Endothelial cell of umbilical vein (primary cell): Measurements from ENCODE around the gene CHMP5. TPM values are rescaled to one million over a fixed set of nuclear protein-coding genes. Genes with fewer than 3 reads are reported as not detected.

Experiments used
- BruUV-seq: library from RNA; stranded (reverse); fragments of 400-500 nt; replicated peaks from 2 replicates; lab custom pipeline; 2021; lab: Mats Ljungman, UMichigan
- CTCF ChIA-PET: fragments of 300-600, 350-600 bp; sonication (Branson Sonifier 250); formaldehyde crosslinking; loops from one replicate; lab custom pipeline; 2021; ENCODE audit warnings: antibody characterized with exemption, inconsistent platforms; lab: Charles Lee
- POLR2A ChIA-PET: fragments of 300-600, 350-600 bp; sonication (Branson Sonifier 250); formaldehyde crosslinking; loops from one replicate; lab custom pipeline; 2021; ENCODE audit warnings: antibody characterized with exemption, inconsistent platforms; lab: Charles Lee
- DNase-seq: peaks from one replicate; pipeline ENCODE4 v3.0.0-alpha.2; 2011; ENCODE audit warnings: low read depth, low spot score
- FAIRE-seq: peaks from 2 replicates; lab custom pipeline; 2011; peaks lifted over from hg19 to GRCh38; lab: Jason Lieb, UNC
- H2AFZ ChIP-seq: 2 replicates; pipeline ENCODE4 v1.6.0; 2012; ENCODE audit warnings: low read depth, low read length, control low read depth, inconsistent platforms
- H3K27ac ChIP-seq: 2 replicates; pipeline ENCODE4 v1.5.1; 2011; ENCODE audit warnings: low read depth, mild to moderate bottlenecking, control low read depth, low read length, moderate library complexity; ENCODE audit not compliant: insufficient read depth
- H3K27me3 ChIP-seq, 2 experiments: 2 replicates each; pipeline versions ENCODE4 v1.6.0 to v1.6.1; 2011; ENCODE audit warnings: low read length in 2 of 2, mixed read lengths in 1 of 2; ENCODE audit not compliant: control insufficient read depth in 2 of 2, insufficient read depth in 2 of 2
- H3K36me3 ChIP-seq, 2 experiments: 2 replicates in 1 of 2; 3 replicates in 1 of 2; pipeline ENCODE4 v1.5.1; 2011; ENCODE audit warnings: low read length in 2 of 2, mild to moderate bottlenecking in 1 of 2, moderate library complexity in 1 of 2; ENCODE audit not compliant: control insufficient read depth in 2 of 2, insufficient read depth in 2 of 2; ENCODE audit errors: extremely low read depth in 1 of 2
- H3K4me1 ChIP-seq: 3 replicates; pipeline ENCODE4 v1.5.1; 2011; ENCODE audit warnings: mild to moderate bottlenecking, low read length; ENCODE audit not compliant: control insufficient read depth, insufficient read depth; ENCODE audit errors: extremely low read depth
- H3K4me2 ChIP-seq: 2 replicates; pipeline ENCODE4 v1.6.1; 2011; ENCODE audit warnings: low read length, control low read depth, mixed read lengths; ENCODE audit not compliant: insufficient read depth
- H3K4me3 ChIP-seq, 3 experiments: fragments of 200-600 bp in 1 of 3; sonication (generic), shearing (Covaris generic) in 1 of 3; replicated peaks in 1 of 3; 2 replicates each; pipeline ENCODE4 v1.5.1; 2011 to 2016; ENCODE audit warnings: control low read depth in 3 of 3, low read length in 3 of 3, mild to moderate bottlenecking in 2 of 3, inconsistent platforms in 1 of 3, low read depth in 1 of 3, moderate library complexity in 1 of 3; ENCODE audit not compliant: insufficient read depth in 1 of 3
- H3K79me2 ChIP-seq: 2 replicates; pipeline ENCODE4 v1.6.0; 2012; ENCODE audit warnings: low read length, inconsistent platforms; ENCODE audit not compliant: control insufficient read depth, insufficient read depth
- H3K9ac ChIP-seq: replicated peaks from 2 replicates; pipeline ENCODE3; 2011; ENCODE audit warnings: low read length, control low read depth; ENCODE audit not compliant: insufficient read depth; ENCODE audit errors: extremely low read depth
- H3K9me1 ChIP-seq: replicated peaks from 3 replicates; pipeline ENCODE4 v1.6.0; 2011; ENCODE audit warnings: mild to moderate bottlenecking, low read length; ENCODE audit not compliant: control insufficient read depth, insufficient read depth; ENCODE audit errors: extremely low read depth
- H3K9me3 ChIP-seq: replicated peaks from 2 replicates; pipeline ENCODE4 v1.5.1; 2012; ENCODE audit warnings: low read length, inconsistent platforms; ENCODE audit not compliant: control insufficient read depth, insufficient read depth
- H4K20me1 ChIP-seq: replicated peaks from 2 replicates; pipeline ENCODE3; 2011; ENCODE audit warnings: mild to moderate bottlenecking, low read length; ENCODE audit not compliant: control insufficient read depth, insufficient read depth; ENCODE audit errors: extremely low read depth
- CTCF ChIP-seq, 2 donors: IDR thresholded peaks; 1 replicate in 1 of 2; 2 replicates in 1 of 2; pipeline ENCODE4 v1.5.1; 2011; ENCODE audit warnings: low read length in 2 of 2, mild to moderate bottlenecking in 2 of 2, moderate library complexity in 2 of 2, control low read depth in 1 of 2, inconsistent platforms in 1 of 2, low read depth in 1 of 2; ENCODE audit not compliant: insufficient read depth in 1 of 2; ENCODE audit errors: extremely low read depth in 1 of 2
- EZH2 ChIP-seq: IDR thresholded peaks from 2 replicates; pipeline ENCODE4 v1.6.1; 2012; ENCODE audit warnings: borderline replicate concordance, low read depth, mild to moderate bottlenecking, moderate library complexity, low read length, inconsistent platforms; ENCODE audit not compliant: severe bottlenecking
- FOS ChIP-seq: IDR thresholded peaks from 2 replicates; pipeline ENCODE4 v1.6.1; 2011; ENCODE audit warnings: mild to moderate bottlenecking, low read length, moderate library complexity, borderline replicate concordance; ENCODE audit not compliant: insufficient read depth
- GATA2 ChIP-seq: IDR thresholded peaks from 2 replicates; pipeline ENCODE4 v1.7.0; 2011; ENCODE audit warnings: low read depth, mild to moderate bottlenecking, moderate library complexity, mixed read lengths, low read length; ENCODE audit not compliant: insufficient read length, insufficient read depth
- JUN ChIP-seq: IDR thresholded peaks from 2 replicates; pipeline ENCODE4 v1.6.1; 2011; ENCODE audit warnings: borderline replicate concordance, low read depth; ENCODE audit not compliant: insufficient read length, insufficient read depth
- MAX ChIP-seq: IDR thresholded peaks from 2 replicates; pipeline ENCODE4 v1.6.1; 2011; ENCODE audit not compliant: insufficient read depth, insufficient read length
- MYC ChIP-seq: IDR thresholded peaks from one replicate; pipeline ENCODE4 v1.6.1; 2011; ENCODE audit warnings: mild to moderate bottlenecking, low read depth, low read length
- POLR2A ChIP-seq: IDR thresholded peaks from 2 replicates; pipeline ENCODE4 v1.6.1; 2012; ENCODE audit warnings: low read depth, mild to moderate bottlenecking, control low read depth, low read length
- POLR2AphosphoS5 ChIP-seq: IDR thresholded peaks from 2 replicates; pipeline ENCODE4 v1.6.1; 2012; ENCODE audit warnings: low read depth, mild to moderate bottlenecking, control low read depth, low read length, moderate library complexity; ENCODE audit not compliant: insufficient read depth
- dilution Hi-C: fragments of 300-500 bp; cut with MboI; formaldehyde crosslinking; loops from one replicate; pipeline ENCODE4 v1.15.0; 2019; ENCODE audit warnings: low sequenced_read_pairs; ENCODE audit not compliant: extremely low pct_ligation_motif_present
- intact Hi-C: fragments of 100-400 bp; cut with micrococcal nuclease; formaldehyde crosslinking; loops from one replicate; pipeline ENCODE4 v1.10.0; 2022
- polyA plus RNA-seq, 4 experiments: library from polyadenylated mRNA; depleted of rRNA in 3 of 4; stranded (reverse) in 3 of 4; unstranded in 1 of 4; fragments of >200 nt; gene quantifications; 2 replicates each; pipeline versions ENCODE4 v1.2.1 to v1.2.3, GENCODE V29; 2011 to 2012; ENCODE audit warnings: missing spikeins in 1 of 4
- total RNA-seq: library from RNA; stranded (reverse); gene quantifications from 2 replicates; pipeline ENCODE4 v1.2.3, GENCODE V29; 2021

The CHMP5 gene
- total and polyA plus RNA-seq, 2 donors (not counting 3 experiments of a cell fraction or from before 2014, with no cell fraction given): 33.2 to 55.8 TPM

GRCh38 chr9:33288235-33288634 lies 23.4 kb downstream of the CHMP5 start:
- no peaks in the 10 kb centered on the region for H3K27me3 ChIP-seq
- no peak for FAIRE-seq
- POLR2A ChIA-PET: no interaction called here
- H2AFZ ChIP-seq: no peak overlapping the region
- TF ChIP-seq FOS (no peak), GATA2 (no peak), MYC (no peak), POLR2A (no peak), EZH2 (no peak), CTCF (IDR thresholded peaks at IDR 0.05; ENCODE audit: extremely low read depth in 1 of 2, insufficient read depth in 1 of 2, low read depth in 1 of 2, low read length in 2 of 2) (no peak), POLR2AphosphoS5 (no peak), MAX (no peak), JUN (no peak)
- no peak overlapping the region for H3K27ac ChIP-seq
- intact Hi-C loops: loop anchor here (5.0 kb wide), 3 partner anchors 64 to 434 kb away; partner anchors contain the start of gene AQP7
- dilution Hi-C loops: no loop called here
- no peak overlapping the region for H3K4me2 ChIP-seq
- no peak overlapping the region for H3K9ac ChIP-seq
- DNase-seq: no peak
- CTCF ChIA-PET: interaction anchor here (0.6 to 6.2 kb wide), 5 partner anchors 87 to 229 kb away, joined by 3 to 121 read pairs (median 40); no protein-coding TSS in a partner anchor
- no TSS peak for BruUV-seq
- peaks cover 13% of the 10 kb centered on the region for H3K4me1 ChIP-seq
- H3K36me3 ChIP-seq: no peaks in the 10 kb centered on the region
- H3K9me1 ChIP-seq: no peaks in the 10 kb centered on the region
- peaks cover 23% of the 10 kb centered on the region for H3K79me2 ChIP-seq
- H3K4me3 ChIP-seq: no peak overlapping the region
- H4K20me1 ChIP-seq: no peaks in the 10 kb centered on the region
- H3K9me3 ChIP-seq: no peaks in the 10 kb centered on the region
